Sigmoid colon (tissue), 3 donors: Measurements from ENCODE around the gene NOP14.

Experiments used
- POLR2A ChIP-seq, 2 donors: fragments of 450-650 bp; IDR thresholded peaks; one replicate each; pipeline ENCODE4 v1.6.1; 2016; ENCODE audit warnings: antibody characterized with exemption in 2 of 2, mild to moderate bottlenecking in 2 of 2, moderate library complexity in 2 of 2
- TF ChIP-seq, protein P1 (sequence below), 4 experiments: fragments of 450-650 bp in 3 of 4; fragments of 200-600 bp in 1 of 4; IDR thresholded peaks; one replicate each; pipeline ENCODE4 v1.5.1; 2016 to 2019; ENCODE audit warnings: antibody characterized with exemption in 4 of 4, mild to moderate bottlenecking in 3 of 4, moderate library complexity in 2 of 4

DNA sequence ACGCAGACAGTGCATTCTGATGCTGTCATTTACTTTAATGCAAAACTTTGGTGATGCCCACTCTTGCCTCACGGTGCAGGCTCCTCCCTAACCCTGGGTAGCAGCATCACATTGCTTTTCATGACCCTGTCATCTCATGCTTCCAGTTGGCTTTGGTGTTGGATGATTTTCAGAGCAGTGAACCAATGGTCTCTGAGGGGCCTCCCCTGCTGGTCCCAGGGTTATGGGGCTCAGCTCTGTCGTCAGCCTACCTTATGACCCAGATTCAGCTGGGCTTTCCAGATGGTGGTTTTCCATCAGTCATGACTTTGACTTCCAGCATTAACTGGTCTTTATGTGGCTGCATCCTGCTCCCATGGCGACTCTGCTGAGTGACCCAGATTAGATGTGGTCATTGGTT, 56.0 kb downstream of the NOP14 start:
- no peak for TF ChIP-seq POLR2A (IDR thresholded peaks at IDR 0.05)
- TF ChIP-seq, protein P1, sequence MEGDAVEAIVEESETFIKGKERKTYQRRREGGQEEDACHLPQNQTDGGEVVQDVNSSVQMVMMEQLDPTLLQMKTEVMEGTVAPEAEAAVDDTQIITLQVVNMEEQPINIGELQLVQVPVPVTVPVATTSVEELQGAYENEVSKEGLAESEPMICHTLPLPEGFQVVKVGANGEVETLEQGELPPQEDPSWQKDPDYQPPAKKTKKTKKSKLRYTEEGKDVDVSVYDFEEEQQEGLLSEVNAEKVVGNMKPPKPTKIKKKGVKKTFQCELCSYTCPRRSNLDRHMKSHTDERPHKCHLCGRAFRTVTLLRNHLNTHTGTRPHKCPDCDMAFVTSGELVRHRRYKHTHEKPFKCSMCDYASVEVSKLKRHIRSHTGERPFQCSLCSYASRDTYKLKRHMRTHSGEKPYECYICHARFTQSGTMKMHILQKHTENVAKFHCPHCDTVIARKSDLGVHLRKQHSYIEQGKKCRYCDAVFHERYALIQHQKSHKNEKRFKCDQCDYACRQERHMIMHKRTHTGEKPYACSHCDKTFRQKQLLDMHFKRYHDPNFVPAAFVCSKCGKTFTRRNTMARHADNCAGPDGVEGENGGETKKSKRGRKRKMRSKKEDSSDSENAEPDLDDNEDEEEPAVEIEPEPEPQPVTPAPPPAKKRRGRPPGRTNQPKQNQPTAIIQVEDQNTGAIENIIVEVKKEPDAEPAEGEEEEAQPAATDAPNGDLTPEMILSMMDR (IDR thresholded peaks at IDR 0.05), result no peak
